Measurements from ENCODE around the gene SMC4.

The SMC4 gene

GRCh38 chr3:160398820-160399124, 678 bp upstream of the SMC4 start:
- DNase-seq, result no peak

- peak; percentile 71 for DNase-seq
These were observed 716 bp downstream of the SMC4 start for GRCh38 chr3:160400030-160400701.

GRCh38 chr3:160400702-160401150, 1.3 kb downstream of the SMC4 start:
- peak; percentile 60 for DNase-seq

GRCh38 chr3:160401291-160402095, 2.0 kb downstream of the SMC4 start:
- peak; percentile 68 for DNase-seq

- no peak for DNase-seq
These were observed 3.0 kb downstream of the SMC4 start for GRCh38 chr3:160402221-160403027.

GRCh38 chr3:160403028-160403545, 3.6 kb downstream of the SMC4 start:
- no peak for DNase-seq

GRCh38 chr3:160403796-160404470, 4.5 kb downstream of the SMC4 start:
- no peak for DNase-seq

- no peak for DNase-seq
These were observed 10.6 kb downstream of the SMC4 start for GRCh38 chr3:160409812-160410610.

- no peak for DNase-seq
These were observed 13.0 kb downstream of the SMC4 start for GRCh38 chr3:160412477-160412876.

- peak; percentile 80 for DNase-seq
These were observed 14.3 kb downstream of the SMC4 start for GRCh38 chr3:160413613-160414248.

- DNase-seq, result no peak
These were observed 17.9 kb downstream of the SMC4 start for GRCh38 chr3:160417311-160417710.

GRCh38 chr3:160427832-160428424, 28.5 kb downstream of the SMC4 start:
- no peak for DNase-seq

- DNase-seq, result no peak
These were observed 34.6 kb downstream of the SMC4 start for GRCh38 chr3:160434071-160434470.

GRCh38 chr3:160435095-160435494, 35.6 kb downstream of the SMC4 start:
- DNase-seq, result no peak

GRCh38 chr3:160435747-160436146, 36.3 kb downstream of the SMC4 start:
- no peak for DNase-seq

GRCh38 chr3:160437083-160437455, 37.6 kb downstream of the SMC4 start:
- no peak for DNase-seq

- no peak for DNase-seq
These were observed 41.2 kb downstream of the SMC4 start for GRCh38 chr3:160440687-160441086.

GRCh38 chr3:160444411-160444810, 45.0 kb downstream of the SMC4 start:
- no peak for DNase-seq

GRCh38 chr3:160445854-160446253, 46.4 kb downstream of the SMC4 start:
- DNase-seq, result no peak

GRCh38 chr3:160446522-160447056, 47.1 kb downstream of the SMC4 start:
- no peak for DNase-seq

- no peak for DNase-seq
These were observed 48.1 kb downstream of the SMC4 start for GRCh38 chr3:160447544-160447943.

All from RPMI8226 (cell line).